GM23338 (cell line): Measurements from ENCODE around the gene TMED3. TPM values are rescaled to one million over a fixed set of nuclear protein-coding genes. Genes with fewer than 3 reads are reported as not detected.

Source experiments
- ATAC-seq: fragments of 200-7000 bp; cut with Tn5 transposase; 3 replicates; pipeline ENCODE4 v1.9.1; 2020
- DNase-seq: peaks from one replicate; pipeline ENCODE4 v3.0.0-alpha.2; 2015; ENCODE audit warnings: low spot score
- H2AFZ ChIP-seq: fragments of 200-600 bp; sonication (generic); 2 replicates; pipeline ENCODE4 v1.8.0; 2016; ENCODE audit warnings: antibody characterized with exemption, mild to moderate bottlenecking, moderate library complexity
- H3F3A ChIP-seq: fragments of 200-600 bp; sonication (generic); replicated peaks from 2 replicates; pipeline ENCODE4 v1.8.0; 2017; ENCODE audit warnings: antibody characterized with exemption, mixed run types, low read depth
- H3K27ac ChIP-seq: fragments of 200-600 bp; sonication (generic); 2 replicates; pipeline ENCODE4 v1.6.1; 2016; ENCODE audit warnings: low read depth
- H3K27me3 ChIP-seq: fragments of 200-600 bp; sonication (generic); 2 replicates; pipeline ENCODE4 v1.8.0; 2016; ENCODE audit warnings: mild to moderate bottlenecking, mixed run types, moderate library complexity; ENCODE audit not compliant: insufficient read depth
- H3K36me3 ChIP-seq: fragments of 200-600 bp; sonication (generic); 2 replicates; pipeline ENCODE4 v1.8.0; 2016; ENCODE audit warnings: mild to moderate bottlenecking; ENCODE audit not compliant: insufficient read depth
- H3K4me1 ChIP-seq: fragments of 200-600 bp; sonication (generic); 2 replicates; pipeline ENCODE4 v1.8.0; 2016; ENCODE audit warnings: mild to moderate bottlenecking, moderate library complexity; ENCODE audit not compliant: insufficient read depth
- H3K4me2 ChIP-seq: fragments of 200-600 bp; sonication (generic); 2 replicates; pipeline ENCODE4 v1.7.1; 2017; ENCODE audit warnings: mixed run types
- H3K4me3 ChIP-seq: fragments of 200-600 bp; sonication (generic); 2 replicates; pipeline ENCODE4 v1.6.1; 2016; ENCODE audit warnings: mixed run types
- H3K79me2 ChIP-seq: fragments of 200-600 bp; sonication (generic); replicated peaks from 2 replicates; pipeline ENCODE4 v1.8.0; 2017; ENCODE audit warnings: mild to moderate bottlenecking; ENCODE audit not compliant: insufficient read depth
- H3K9me2 ChIP-seq: fragments of 200-600 bp; sonication (generic); 2 replicates; pipeline ENCODE4 v1.8.0; 2017; ENCODE audit not compliant: insufficient read depth
- H4K20me1 ChIP-seq: fragments of 200-600 bp; sonication (generic); replicated peaks from 2 replicates; pipeline ENCODE4 v1.8.0; 2017; ENCODE audit warnings: mild to moderate bottlenecking; ENCODE audit not compliant: insufficient read depth
- H3K27ac Mint-ChIP-seq: 2 replicates; pipeline ENCODE4 v1.8.0; 2020; ENCODE audit warnings: inconsistent platforms, mild to moderate bottlenecking, moderate library complexity, mixed read lengths
- H3K27me3 Mint-ChIP-seq: 3 replicates; pipeline ENCODE4 v1.8.0; 2022; ENCODE audit warnings: low read depth, mild to moderate bottlenecking, moderate library complexity, mixed read lengths, inconsistent platforms; ENCODE audit not compliant: insufficient read depth, poor library complexity
- H3K36me3 Mint-ChIP-seq: 3 replicates; pipeline ENCODE4 v1.8.0; 2021; ENCODE audit warnings: low read depth, mild to moderate bottlenecking, inconsistent platforms, moderate library complexity, mixed read lengths
- H3K4me1 Mint-ChIP-seq: 3 replicates; pipeline ENCODE4 v1.8.0; 2020; ENCODE audit warnings: mild to moderate bottlenecking, inconsistent platforms, mixed read lengths
- H3K4me3 Mint-ChIP-seq: 3 replicates; pipeline ENCODE4 v1.8.0; 2021; ENCODE audit warnings: moderate library complexity, mild to moderate bottlenecking, inconsistent platforms, mixed read lengths
- H3K9me3 Mint-ChIP-seq: 3 replicates; pipeline ENCODE4 v1.8.0; 2020; ENCODE audit warnings: moderate library complexity, mild to moderate bottlenecking, inconsistent platforms, mixed read lengths
- CREB1 ChIP-seq: fragments of 250-450 bp; sonication (Bioruptor Pico); IDR thresholded peaks from 2 replicates; pipeline ENCODE4 v1.5.0; 2020; ENCODE audit warnings: low read depth, mild to moderate bottlenecking, moderate library complexity
- CTCF ChIP-seq, 2 experiments: fragments of 200-600 bp in 1 of 2; sonication (generic) in 1 of 2; conservative IDR thresholded peaks; 2 replicates each; pipeline versions ENCODE4 v1.5.1 to v1.6.1; 2016 to 2017; ENCODE audit warnings: antibody characterized with exemption in 2 of 2, low read depth in 2 of 2, mild to moderate bottlenecking in 2 of 2, moderate library complexity in 1 of 2
- ETS1 ChIP-seq: IDR thresholded peaks from 2 replicates; pipeline ENCODE4 v1.6.1; 2016; ENCODE audit warnings: antibody characterized with exemption
- JUNB ChIP-seq: IDR thresholded peaks from one replicate; pipeline ENCODE4 v1.6.1; 2016; ENCODE audit warnings: antibody characterized with exemption; ENCODE audit not compliant: unreplicated experiment
- POLR2AphosphoS5 ChIP-seq: IDR thresholded peaks from 2 replicates; pipeline ENCODE4 v1.6.1; 2016; ENCODE audit warnings: antibody characterized with exemption, low read depth
- ZNF331 ChIP-seq: fragments of 250-450 bp; sonication (Bioruptor Pico); IDR thresholded peaks from 2 replicates; pipeline ENCODE4 v1.5.0; 2020; ENCODE audit warnings: low read depth, mild to moderate bottlenecking, moderate library complexity
- ZNF462 ChIP-seq: fragments of 250-450 bp; sonication (Bioruptor Pico); IDR thresholded peaks from 2 replicates; pipeline ENCODE4 v1.5.0; 2020; ENCODE audit warnings: mild to moderate bottlenecking, moderate library complexity
- polyA plus RNA-seq: library from polyadenylated mRNA; unstranded; fragments of >200 nt; fragmentation: Nextera tagmentation; extraction: Ambion mirVana; gene quantifications from 2 replicates; pipeline ENCODE4 v1.2.1, GENCODE V29; 2016
- total RNA-seq: library from RNA; depleted of rRNA; stranded (reverse); fragments of >200 nt; shearing (Covaris generic); gene quantifications from 2 replicates; pipeline ENCODE4 v1.2.3, GENCODE V29; 2014

Gene TMED3
- total and polyA plus RNA-seq, 2 experiments from 2014 or later = 33.7 to 49.2 TPM

GRCh38 chr15:79308874-79309273, 2.0 kb upstream of the TMED3 start:
- Histone ChIP-seq H3K4me1 (peaks cover 10% of the 10 kb centered on the region), H3K9me2 (no peaks in the 10 kb centered on the region), H3K79me2 (peaks cover 17% of the 10 kb centered on the region), H4K20me1 (no peaks in the 10 kb centered on the region; the same call in 1 of the 2 replicates), H3K4me3 (no peak overlapping the region), H3K4me2 (no peak overlapping the region), H3K27ac (no peak overlapping the region), H3K27me3 (peaks cover 50% of the 10 kb centered on the region), H3K36me3 (peaks cover 2% of the 10 kb centered on the region; the same call in 1 of the 2 replicates), H3F3A (no peaks in the 10 kb centered on the region), H2AFZ (no peak overlapping the region)
- DNase-seq (no peak), ATAC-seq (no peak)
- Mint-ChIP-seq H3K27ac (no peak overlapping the region), H3K4me1 (peaks cover 12% of the 10 kb centered on the region), H3K4me3 (no peak overlapping the region), H3K27me3 (peaks cover 26% of the 10 kb centered on the region), H3K36me3 (peaks cover 8% of the 10 kb centered on the region), H3K9me3 (no peaks in the 10 kb centered on the region)
- TF ChIP-seq CTCF (conservative IDR thresholded peaks at IDR 0.05; ENCODE audit: low read depth in 2 of 2) (no peak), CREB1 (no peak), ZNF462 (no peak), POLR2AphosphoS5 (no peak), JUNB (no peak), ETS1 (no peak), ZNF331 (no peak)
